ENCODE measurements around the gene AMBRA1.

Gene AMBRA1

GRCh38 chr11:46422588-46422987 is 171.2 kb downstream of the AMBRA1 start:
- DNase-seq, result no peak

- DNase-seq, result no peak
These were observed 172.5 kb downstream of the AMBRA1 start for GRCh38 chr11:46421257-46421880.

GRCh38 chr11:46420513-46420912 is 173.3 kb downstream of the AMBRA1 start:
- no peak for DNase-seq

- no peak for DNase-seq
These were observed 175.1 kb downstream of the AMBRA1 start for GRCh38 chr11:46418751-46419150.

GRCh38 chr11:46417711-46418110 is 176.1 kb downstream of the AMBRA1 start:
- DNase-seq, result no peak

- DNase-seq, result no peak
These were observed 178.9 kb downstream of the AMBRA1 start for GRCh38 chr11:46414879-46415278.

GRCh38 chr11:46414466-46414796 is 179.4 kb downstream of the AMBRA1 start:
- DNase-seq, result no peak

- no peak for DNase-seq
These were observed 179.9 kb downstream of the AMBRA1 start for GRCh38 chr11:46413760-46414465.

GRCh38 chr11:46410021-46410420 is 183.8 kb downstream of the AMBRA1 start:
- DNase-seq, result no peak

- DNase-seq, result no peak
These were observed 185.3 kb downstream of the AMBRA1 start for GRCh38 chr11:46408407-46408986.

GRCh38 chr11:46407635-46408034 is 186.2 kb downstream of the AMBRA1 start:
- DNase-seq, result no peak

GRCh38 chr11:46404476-46405017 is 189.3 kb downstream of the AMBRA1 start:
- no peak for DNase-seq

- DNase-seq, result no peak
These were observed 190.6 kb downstream of the AMBRA1 start for GRCh38 chr11:46402957-46403902.

GRCh38 chr11:46397526-46397925 is 196.3 kb downstream of the AMBRA1 start:
- no peak for DNase-seq

GRCh38 chr11:46393759-46394158 is 200.1 kb downstream of the AMBRA1 start:
- no peak for DNase-seq

GRCh38 chr11:46393231-46393616 is 200.6 kb downstream of the AMBRA1 start:
- no peak for DNase-seq

- peak; percentile 51 to 61 (median 57) for DNase-seq
These were observed 201.2 kb downstream of the AMBRA1 start for GRCh38 chr11:46392421-46393230.

- DNase-seq, result no peak
These were observed 202.0 kb downstream of the AMBRA1 start, which contains the start of gene CHRM4 for GRCh38 chr11:46391578-46392420. Gene CHRM4, minus strand, starts transcription at chr11:46391776. Its CDS starts 5,219 bp downstream, at chr11:46386557.

- no peak for DNase-seq
These were observed 202.6 kb downstream of the AMBRA1 start for GRCh38 chr11:46391186-46391577.

GRCh38 chr11:46390331-46391171 is 203.3 kb downstream of the AMBRA1 start:
- no peak for DNase-seq

Data from activated CD4-positive, CD25-positive, alpha-beta regulatory T cell (primary cell).